ENCODE data around the gene RTN4RL1. TPM values are rescaled to one million over a fixed set of nuclear protein-coding genes. Genes with fewer than 3 reads are reported as not detected.

The RTN4RL1 gene
- total RNA-seq, 1 experiment from 2014 or later = 0.22 TPM

DNA sequence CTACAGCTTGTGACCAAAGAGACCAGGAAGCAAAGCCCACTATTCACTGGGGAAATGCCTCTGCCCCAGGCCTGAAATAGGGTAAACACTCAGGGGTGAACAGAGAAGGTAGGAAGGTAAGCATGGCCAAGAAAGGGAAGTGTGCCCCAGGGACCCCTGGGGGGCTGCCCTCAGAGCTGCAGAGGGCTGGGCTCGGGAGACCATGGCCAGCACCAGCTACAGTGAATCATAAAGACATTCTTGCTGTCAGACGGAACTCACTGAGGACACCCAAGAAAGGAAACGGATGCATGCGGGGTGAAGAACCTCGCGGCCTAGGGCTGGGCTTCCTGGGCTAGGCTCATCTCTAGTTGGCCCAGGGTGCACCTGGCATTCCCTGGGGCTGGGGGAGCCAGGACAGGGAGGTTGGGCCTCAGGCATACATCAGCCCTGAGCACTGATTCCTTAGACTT lies 39.4 kb upstream of the RTN4RL1 start:
- H3T11ph ChIP-seq (ENCODE audit: low read length) = no peak overlapping the region
- no peak overlapping the region for H4K5ac ChIP-seq (ENCODE audit: insufficient read length, low read depth, low read length)
- H4K20me1 ChIP-seq (ENCODE audit: control insufficient read depth, insufficient read depth, insufficient read length) = peaks cover 2% of the 10 kb centered on the region
- no peak overlapping the region for H4K91ac ChIP-seq (ENCODE audit: insufficient read length, low read depth, low read length)
- no peak overlapping the region for H2BK15ac ChIP-seq (ENCODE audit: low read depth, low read length)
- Mint-ChIP-seq H3K27ac (no peak overlapping the region; a peak in 1 of 7 replicates), H3K27me3 (ENCODE audit: low read depth) (peaks cover 14% of the 10 kb centered on the region), H3K4me1 (peaks cover 35 to 54% of the 10 kb centered on the region in 2 experiments), H3K4me3 (no peak overlapping the region), H3K9me3 (no peaks in the 10 kb centered on the region), H3K36me3 (ENCODE audit: insufficient read depth in 1 of 3, low read depth in 3 of 3) (peaks cover 3 to 48% (median 27%) of the 10 kb centered on the region in 3 experiments)
- no peak overlapping the region for H2BK120ac ChIP-seq (ENCODE audit: low read depth, low read length, poor library complexity, severe bottlenecking)
- H3K23me2 ChIP-seq (ENCODE audit: insufficient read length, low read depth, low read length, poor library complexity, severe bottlenecking) = no peaks in the 10 kb centered on the region
- H3K4me1 ChIP-seq (ENCODE audit: insufficient read depth, low read length) = peaks cover 5% of the 10 kb centered on the region; the same call in 1 of the 2 replicates
- TF ChIP-seq, protein P1, sequence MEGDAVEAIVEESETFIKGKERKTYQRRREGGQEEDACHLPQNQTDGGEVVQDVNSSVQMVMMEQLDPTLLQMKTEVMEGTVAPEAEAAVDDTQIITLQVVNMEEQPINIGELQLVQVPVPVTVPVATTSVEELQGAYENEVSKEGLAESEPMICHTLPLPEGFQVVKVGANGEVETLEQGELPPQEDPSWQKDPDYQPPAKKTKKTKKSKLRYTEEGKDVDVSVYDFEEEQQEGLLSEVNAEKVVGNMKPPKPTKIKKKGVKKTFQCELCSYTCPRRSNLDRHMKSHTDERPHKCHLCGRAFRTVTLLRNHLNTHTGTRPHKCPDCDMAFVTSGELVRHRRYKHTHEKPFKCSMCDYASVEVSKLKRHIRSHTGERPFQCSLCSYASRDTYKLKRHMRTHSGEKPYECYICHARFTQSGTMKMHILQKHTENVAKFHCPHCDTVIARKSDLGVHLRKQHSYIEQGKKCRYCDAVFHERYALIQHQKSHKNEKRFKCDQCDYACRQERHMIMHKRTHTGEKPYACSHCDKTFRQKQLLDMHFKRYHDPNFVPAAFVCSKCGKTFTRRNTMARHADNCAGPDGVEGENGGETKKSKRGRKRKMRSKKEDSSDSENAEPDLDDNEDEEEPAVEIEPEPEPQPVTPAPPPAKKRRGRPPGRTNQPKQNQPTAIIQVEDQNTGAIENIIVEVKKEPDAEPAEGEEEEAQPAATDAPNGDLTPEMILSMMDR (conservative IDR thresholded peaks at IDR 0.05) = no peak
- H3K9ac ChIP-seq (ENCODE audit: extremely low read depth, insufficient read length, low read length) = no peak overlapping the region
- H3K9me3 ChIP-seq (ENCODE audit: control insufficient read depth, low read depth, low read length) = no peaks in the 10 kb centered on the region
- no peak overlapping the region for H3K23ac ChIP-seq (ENCODE audit: insufficient read length, low read depth, low read length)
- no peak overlapping the region for H4K8ac ChIP-seq (replicated peaks; ENCODE audit: insufficient read length, low read depth, low read length)
- no peaks in the 10 kb centered on the region for H3K79me1 ChIP-seq (ENCODE audit: insufficient read depth, low read depth, low read length, poor library complexity, severe bottlenecking)
- no peak overlapping the region for H3K27ac ChIP-seq (ENCODE audit: insufficient read length, low read depth, low read length)
- H3K14ac ChIP-seq (ENCODE audit: insufficient read depth, low read length) = no peak overlapping the region
- no peaks in the 10 kb centered on the region for H3K79me2 ChIP-seq (ENCODE audit: insufficient read depth, low read length)
- no peak overlapping the region for H3K18ac ChIP-seq (ENCODE audit: insufficient read length, low read depth, low read length)
- H3K4me2 ChIP-seq (ENCODE audit: insufficient read depth, insufficient read length, low read length) = no peak overlapping the region
- H2AK5ac ChIP-seq (ENCODE audit: insufficient read length, low read length) = no peak overlapping the region
- H2AFZ ChIP-seq (ENCODE audit: low read length) = no peak overlapping the region
- no peak overlapping the region for H2BK5ac ChIP-seq (ENCODE audit: insufficient read length, low read length)
- no peak overlapping the region for H2BK20ac ChIP-seq (ENCODE audit: low read depth, low read length, poor library complexity, severe bottlenecking)
- WGBS (ENCODE audit: extremely low coverage, insufficient read length, low lambda C conversion rate) = no CpG with 5 or more reads among the region's 6 CpGs
- H2BK12ac ChIP-seq (ENCODE audit: insufficient read length, low read depth, low read length) = no peak overlapping the region
- DNase-seq = no peak
- H3K4ac ChIP-seq (ENCODE audit: low read depth, low read length) = no peak overlapping the region
- peaks cover 3% of the 10 kb centered on the region; the same call in 1 of the 2 replicates for H3K27me3 ChIP-seq (ENCODE audit: insufficient read depth, low read length)
- H3K56ac ChIP-seq (ENCODE audit: insufficient read length, low read depth, low read length) = no peak overlapping the region

Data from H9 (cell line).